Esophagus muscularis mucosa (tissue), 4 donors: Measurements from ENCODE around the gene MTRF1L. TPM values are rescaled to one million over a fixed set of nuclear protein-coding genes. Genes with fewer than 3 reads are reported as not detected.
A peak's percentile ranks its signal among the peaks of the same experiment; 100 is the strongest.

Source experiments
- DNase-seq: peaks from one replicate; pipeline ENCODE4 v3.0.0-alpha.2; 2017; ENCODE audit errors: extremely low spot score
- H3K27ac ChIP-seq, 4 donors: fragments of 200-600 bp; sonication (generic); replicated peaks in 1 of 4; 1 replicate in 3 of 4; 2 replicates in 1 of 4; pipeline ENCODE4 v1.5.1; 2016 to 2019; ENCODE audit warnings: mild to moderate bottlenecking in 1 of 4
- H3K27me3 ChIP-seq, 4 donors: fragments of 200-600 bp; sonication (generic); one replicate each; pipeline versions ENCODE4 v1.5.1 to v1.6.0; 2016 to 2019
- H3K36me3 ChIP-seq, 4 donors: fragments of 200-600 bp; sonication (generic); one replicate each; pipeline ENCODE4 v1.5.1; 2016 to 2019
- H3K4me1 ChIP-seq, 4 donors: fragments of 200-600 bp; sonication (generic); one replicate each; pipeline ENCODE4 v1.5.1; 2016 to 2019
- H3K4me3 ChIP-seq, 4 donors: fragments of 200-600 bp; sonication (generic); 1 replicate in 2 of 4; 2 replicates in 2 of 4; pipeline ENCODE4 v1.5.1; 2016 to 2019; ENCODE audit warnings: mild to moderate bottlenecking in 4 of 4, moderate library complexity in 1 of 4
- H3K9me3 ChIP-seq, 4 donors: fragments of 200-600 bp; sonication (generic); 1 replicate in 3 of 4; 2 replicates in 1 of 4; pipeline ENCODE4 v1.5.1; 2016 to 2019
- EP300 ChIP-seq: sonication (generic); formaldehyde crosslinking; IDR thresholded peaks from one replicate; pipeline ENCODE4 v1.6.1; 2017; ENCODE audit warnings: antibody characterized with exemption
- POLR2A ChIP-seq: fragments of 450-650 bp; IDR thresholded peaks from one replicate; pipeline ENCODE4 v1.6.1; 2017; ENCODE audit warnings: antibody characterized with exemption, moderate library complexity, mild to moderate bottlenecking, low read depth
- POLR2AphosphoS5 ChIP-seq, 2 donors: sonication (generic); formaldehyde crosslinking; IDR thresholded peaks; one replicate each; pipeline ENCODE4 v1.6.1; 2017; ENCODE audit warnings: antibody characterized with exemption in 2 of 2
- WGBS: methylation state at CpG from one replicate; pipeline ENCODE4 v1.1.5; 2018; 5-methylcytosine and 5-hydroxymethylcytosine counted together
- intact Hi-C: fragments of 100-400 bp; cut with DNase I; formaldehyde crosslinking; loops from one replicate; pipeline ENCODE4 v1.15.1; 2023
- total RNA-seq, 4 donors: library from RNA; depleted of rRNA; stranded (reverse); fragments of >200 nt; gene quantifications; one replicate each; pipeline versions ENCODE4 v1.1.0 to v1.2.1, GENCODE V29; 2016
- TF ChIP-seq, protein P1 (sequence below), 3 experiments: fragments of 200-600 bp in 2 of 3; fragments of 450-650 bp in 1 of 3; sonication (generic) in 2 of 3; IDR thresholded peaks; one replicate each; pipeline ENCODE4 v1.5.1; 2017 to 2019; ENCODE audit warnings: antibody characterized with exemption in 3 of 3, mild to moderate bottlenecking in 2 of 3, moderate library complexity in 1 of 3

The MTRF1L gene
- total RNA-seq, 4 donors from 2014 or later: 16.9 to 26.6 (median 21.1) TPM

DNA sequence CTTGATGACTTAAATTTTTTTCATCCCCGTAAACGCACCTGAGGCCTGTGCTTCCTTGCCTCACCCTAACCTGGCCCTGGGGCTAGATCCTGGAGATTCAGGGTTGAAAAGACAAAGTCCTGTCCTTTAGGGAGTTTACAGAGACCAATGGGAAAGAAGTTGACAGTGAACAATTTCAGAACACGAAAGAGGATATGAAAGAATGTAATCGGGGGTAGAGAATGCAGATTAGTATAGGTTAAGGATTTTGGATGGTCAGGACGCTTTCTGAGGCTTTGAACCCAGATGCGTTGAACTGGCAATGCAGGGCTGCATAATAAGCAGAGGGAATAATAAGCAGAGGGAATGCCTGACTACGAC, 18.0 kb downstream of the MTRF1L start:
- no peak for TF ChIP-seq EP300
- no peak for TF ChIP-seq POLR2A
- TF ChIP-seq, protein P1, sequence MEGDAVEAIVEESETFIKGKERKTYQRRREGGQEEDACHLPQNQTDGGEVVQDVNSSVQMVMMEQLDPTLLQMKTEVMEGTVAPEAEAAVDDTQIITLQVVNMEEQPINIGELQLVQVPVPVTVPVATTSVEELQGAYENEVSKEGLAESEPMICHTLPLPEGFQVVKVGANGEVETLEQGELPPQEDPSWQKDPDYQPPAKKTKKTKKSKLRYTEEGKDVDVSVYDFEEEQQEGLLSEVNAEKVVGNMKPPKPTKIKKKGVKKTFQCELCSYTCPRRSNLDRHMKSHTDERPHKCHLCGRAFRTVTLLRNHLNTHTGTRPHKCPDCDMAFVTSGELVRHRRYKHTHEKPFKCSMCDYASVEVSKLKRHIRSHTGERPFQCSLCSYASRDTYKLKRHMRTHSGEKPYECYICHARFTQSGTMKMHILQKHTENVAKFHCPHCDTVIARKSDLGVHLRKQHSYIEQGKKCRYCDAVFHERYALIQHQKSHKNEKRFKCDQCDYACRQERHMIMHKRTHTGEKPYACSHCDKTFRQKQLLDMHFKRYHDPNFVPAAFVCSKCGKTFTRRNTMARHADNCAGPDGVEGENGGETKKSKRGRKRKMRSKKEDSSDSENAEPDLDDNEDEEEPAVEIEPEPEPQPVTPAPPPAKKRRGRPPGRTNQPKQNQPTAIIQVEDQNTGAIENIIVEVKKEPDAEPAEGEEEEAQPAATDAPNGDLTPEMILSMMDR (IDR thresholded peaks at IDR 0.05): no peak
- no peak for TF ChIP-seq POLR2AphosphoS5 (IDR thresholded peaks at IDR 0.05)
- Histone ChIP-seq H3K27me3 (no peaks in the 10 kb centered on the region), H3K27ac (peak overlapping the region; percentile 90 to 96 (median 94)), H3K36me3 (peaks cover 0 to 12% (median 0%) of the 10 kb centered on the region in 4 donors), H3K9me3 (no peaks in the 10 kb centered on the region), H3K4me3 (peak overlapping the region; percentile 67 to 75 (median 72)), H3K4me1 (peaks cover 18 to 36% (median 25%) of the 10 kb centered on the region in 4 donors)
- intact Hi-C loops: no loop called here
- WGBS: 7% methylated on average over 7 of the region's 7 CpGs
- no peak for DNase-seq

DNA sequence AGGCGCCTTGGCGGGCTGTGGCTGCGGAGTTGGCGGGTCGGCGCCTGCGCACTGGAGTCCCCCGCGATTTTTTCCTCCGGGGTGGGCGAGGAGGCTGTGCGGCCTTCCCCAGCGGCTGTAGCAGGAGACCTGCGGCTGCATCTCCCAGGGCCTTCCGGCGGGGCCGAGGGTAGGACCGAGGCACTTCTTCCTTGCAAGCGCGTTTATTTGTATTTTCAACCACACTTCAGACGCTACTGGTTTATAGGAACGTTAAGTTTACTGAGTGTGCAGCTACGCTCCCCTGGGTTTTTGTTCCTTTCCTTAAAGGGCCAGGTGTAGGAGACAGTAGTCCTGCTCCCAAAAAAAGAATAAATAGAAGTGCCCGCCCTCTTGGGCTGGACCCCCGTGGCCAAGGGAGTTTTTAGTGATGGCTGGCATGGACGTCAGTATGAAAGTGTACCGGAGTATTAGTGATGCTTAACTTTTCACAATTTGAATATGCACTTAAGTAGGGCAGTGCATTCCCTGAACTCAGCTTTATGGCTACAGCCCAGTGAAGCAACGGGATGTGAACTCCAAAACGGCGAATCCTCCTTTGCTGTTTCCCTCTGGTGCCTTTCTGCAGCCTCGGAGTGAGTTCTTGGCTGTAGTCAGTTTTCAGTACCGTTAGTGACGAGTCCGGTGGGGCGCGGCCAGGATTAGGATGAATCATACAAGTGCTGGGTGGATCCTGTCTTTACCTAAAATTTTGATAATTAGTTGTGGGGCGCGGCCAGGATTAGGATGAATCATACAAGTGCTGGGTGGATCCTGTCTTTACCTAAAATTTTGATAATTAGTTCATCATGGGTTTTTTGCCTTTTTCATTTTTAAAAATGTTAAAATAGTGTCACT, 18.6 kb downstream of the MTRF1L start:
- DNase-seq: peak; percentile 96
- peaks cover 0 to 12% (median 0%) of the 10 kb centered on the region in 4 donors for H3K36me3 ChIP-seq
- intact Hi-C loops: no loop called here
- H3K4me3 ChIP-seq: peak overlapping the region; percentile 67 to 75 (median 72)
- no peaks in the 10 kb centered on the region for H3K27me3 ChIP-seq
- H3K4me1 ChIP-seq: peaks cover 18 to 36% (median 25%) of the 10 kb centered on the region in 4 donors
- H3K27ac ChIP-seq: peak overlapping the region; percentile 90 to 96 (median 94)
- TF ChIP-seq EP300: no peak
- peak; percentile 73 to 80 for TF ChIP-seq POLR2AphosphoS5 (IDR thresholded peaks at IDR 0.05)
- TF ChIP-seq, protein P1 (IDR thresholded peaks at IDR 0.05): no peak
- no peaks in the 10 kb centered on the region for H3K9me3 ChIP-seq
- under 1% methylated on average over 37 of the region's 38 CpGs for WGBS

DNA sequence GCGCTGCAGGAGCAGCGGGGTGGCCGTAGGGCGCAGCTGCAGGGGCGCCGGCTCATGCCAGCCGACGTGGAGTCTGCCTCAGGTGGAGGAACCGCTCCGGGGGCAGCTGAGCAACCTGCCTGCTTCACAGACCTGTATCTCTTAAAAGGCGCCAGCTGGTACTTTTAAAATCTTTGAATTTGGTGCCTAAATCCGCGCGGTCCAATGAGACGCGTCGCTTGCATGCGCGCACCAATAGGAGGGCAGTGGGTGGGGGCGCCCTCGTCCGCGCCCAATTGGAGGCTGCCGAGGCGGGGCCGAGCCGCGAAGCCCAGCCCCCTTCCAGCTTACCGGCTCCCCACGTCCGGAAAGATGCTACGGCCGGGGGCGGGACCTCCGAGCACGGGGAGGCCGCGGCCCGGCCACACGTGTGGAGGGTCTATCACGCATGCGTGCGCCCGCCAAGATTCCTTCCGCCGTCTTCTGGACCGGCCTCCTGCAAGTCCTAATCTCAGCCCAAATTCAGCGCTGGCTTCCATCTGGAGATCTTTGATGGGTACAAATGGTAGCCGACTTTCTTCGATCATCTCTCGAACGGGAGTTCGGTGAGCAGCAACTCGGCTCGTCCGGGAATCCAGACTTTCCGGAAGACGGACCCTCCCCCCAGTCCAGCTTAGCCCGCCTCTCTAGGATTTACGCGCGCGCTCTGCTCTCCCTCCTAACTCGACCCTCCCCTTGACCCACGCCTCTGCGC, 19.4 kb downstream of the MTRF1L start, which contains the start of gene FBXO5:
TSS of gene FBXO5 (minus strand) at position 138 of the 733 bp plus-strand sequence. CDS start at position 56, 82 bp downstream.
- peaks cover 18 to 36% (median 25%) of the 10 kb centered on the region in 4 donors for H3K4me1 ChIP-seq
- 0% methylated on average over 11 of the region's 66 CpGs for WGBS

More for the DNA sequence above, 19.4 kb downstream of the MTRF1L start, which contains the start of gene FBXO5:
- peak within 1 kb of the TSS; percentile 90 to 96 (median 94) for H3K27ac ChIP-seq
- intact Hi-C loops: no loop called here
- H3K4me3 ChIP-seq: peak within 1 kb of the TSS; percentile 67 to 75 (median 72)
- no peaks in the 10 kb centered on the region for H3K9me3 ChIP-seq
- TF ChIP-seq POLR2AphosphoS5 (IDR thresholded peaks at IDR 0.05): peak; percentile 49 to 75
- peak; percentile 31 for TF ChIP-seq EP300
- TF ChIP-seq, protein P1 (IDR thresholded peaks at IDR 0.05): peak in 1 of 3 experiments; percentile 26
- TF ChIP-seq POLR2A: no peak
- H3K27me3 ChIP-seq: no peaks in the 10 kb centered on the region
- DNase-seq: peak; percentile 99
- H3K36me3 ChIP-seq: peaks cover 0 to 12% (median 0%) of the 10 kb centered on the region in 4 donors
